Left ventricle myocardium superior (tissue), 1 donor: ENCODE data around the gene PRRC2B. TPM values are rescaled to one million over a fixed set of nuclear protein-coding genes. Genes with fewer than 3 reads are reported as not detected.
"Not testable (repeated sequence)": the region's sequence is repeated elsewhere in the genome, so short reads cannot be mapped to it uniquely, and the experiment has no call there.

ENCODE experiments used
- ATAC-seq: fragments of 200-7000 bp; cut with Tn5 transposase; one replicate; pipeline ENCODE4 v1.9.1; 2020; ENCODE audit warnings: mild to moderate bottlenecking, moderate library complexity
- DNase-seq: peaks from one replicate; pipeline ENCODE4 v3.0.0-alpha.2; 2020
- intact Hi-C: fragments of 100-400 bp; cut with micrococcal nuclease; formaldehyde crosslinking; loops from one replicate; pipeline ENCODE4 v1.11.0; 2022
- long read RNA-seq: library from polyadenylated mRNA; unstranded; transcript quantifications from one replicate; pipeline ENCODE4 v2.0.0, GENCODE V29; 2021
- total RNA-seq: library from RNA; stranded (reverse); fragmentation: NEBNext Ultra II Directional; extraction: Animal tissue kit (Norgen Biotek cat#: 25700); gene quantifications from one replicate; pipeline ENCODE4 v1.2.1, GENCODE V29; 2021
- donor health status: DM: no; HTN: yes; CAD: no; lungs with severe emphysema.

The PRRC2B gene
- 144 TPM for total RNA-seq
- long read RNA-seq, full-length matches to known transcripts, result 8 of 141 reads
- long read RNA-seq, partial matches to known transcripts, result 22 of 141 reads
- long read RNA-seq, other reads (novel, unspliced or antisense), result 111 of 141 reads

DNA sequence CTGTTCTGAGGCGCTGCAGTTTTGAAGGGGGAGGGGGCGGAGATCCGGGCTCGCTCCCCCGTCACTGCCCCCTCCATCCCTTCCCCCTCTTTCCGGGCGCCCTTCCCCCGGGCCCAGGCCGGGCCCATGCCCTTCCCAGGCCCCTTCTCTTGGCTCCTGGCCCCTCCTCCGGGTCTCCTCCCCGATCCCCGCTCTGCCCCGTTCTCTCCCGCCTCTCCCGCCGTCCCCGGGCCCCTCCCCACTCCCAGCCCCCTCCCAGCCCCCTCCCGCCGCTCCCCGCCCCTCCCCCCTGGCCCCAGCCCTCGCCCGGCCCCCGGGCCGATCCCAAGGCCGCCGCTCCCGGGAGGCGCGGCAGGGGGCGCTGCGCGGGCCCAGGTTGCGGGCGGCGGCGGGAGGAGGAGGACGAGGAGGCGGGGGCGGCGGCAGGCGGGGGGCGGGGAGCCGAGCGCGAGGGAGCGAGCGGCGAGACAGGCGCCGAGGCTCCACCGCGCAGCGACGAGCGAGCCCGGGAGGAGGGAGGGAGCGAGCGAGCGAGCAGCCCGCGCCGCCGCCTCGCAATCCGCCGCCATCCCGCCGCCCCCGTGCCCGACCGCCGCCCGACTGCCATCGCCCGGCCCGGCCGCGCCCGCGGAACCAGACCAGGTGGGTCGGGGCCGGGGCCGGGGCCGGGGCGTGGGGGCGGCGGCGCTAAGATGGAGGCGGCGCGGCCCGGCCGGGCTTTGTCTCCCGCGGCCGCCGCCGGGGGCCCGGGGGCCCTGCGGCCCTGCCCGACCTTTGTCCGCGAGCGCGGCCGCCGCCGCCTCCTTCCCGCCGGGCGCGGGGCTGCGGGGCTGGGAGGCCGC is at the start of gene PRRC2B:
TSS of gene PRRC2B (plus strand) at position 465 of the 842 bp plus-strand sequence. CDS start 36,059 bp downstream, outside the sequence.
- DNase-seq (peak; percentile 93), ATAC-seq (peak; percentile 83)
- intact Hi-C loops, result no loop called here

DNA sequence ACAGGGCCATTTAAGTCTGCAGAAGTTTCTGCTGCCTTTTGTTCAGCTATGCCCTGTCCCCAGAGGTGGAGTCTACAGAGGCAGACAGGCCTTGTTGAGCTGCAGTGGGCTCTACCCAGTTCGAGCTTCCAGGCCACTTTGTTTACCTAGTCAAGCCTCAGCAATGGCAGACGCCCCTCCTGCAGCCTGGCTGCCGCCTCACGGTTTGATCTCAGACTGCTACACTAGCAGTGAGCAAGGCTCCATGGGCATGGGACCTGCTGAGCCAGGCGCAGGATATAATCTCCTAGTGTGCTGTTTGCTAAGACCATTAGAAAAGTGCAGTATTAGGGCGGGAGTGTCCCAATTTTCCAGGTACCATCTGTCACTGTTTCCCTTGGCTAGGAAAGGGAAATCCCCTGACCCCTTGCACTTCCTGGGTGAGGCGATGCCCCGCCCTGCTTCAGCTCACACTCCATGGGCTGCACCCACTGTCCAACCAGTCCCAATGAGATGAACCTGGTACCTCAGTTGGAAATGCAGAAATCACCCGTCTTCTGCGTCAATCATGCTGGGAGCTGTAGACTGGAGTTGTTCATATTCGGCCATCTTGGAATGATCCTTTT is 48.9 kb upstream of the PRRC2B start:
- intact Hi-C loops, ATAC-seq, DNase-seq: not testable (repeated sequence)

- ATAC-seq, result no peak
Observed at GRCh38 chr9:131346559-131346958, 47.3 kb upstream of the PRRC2B start.

DNA sequence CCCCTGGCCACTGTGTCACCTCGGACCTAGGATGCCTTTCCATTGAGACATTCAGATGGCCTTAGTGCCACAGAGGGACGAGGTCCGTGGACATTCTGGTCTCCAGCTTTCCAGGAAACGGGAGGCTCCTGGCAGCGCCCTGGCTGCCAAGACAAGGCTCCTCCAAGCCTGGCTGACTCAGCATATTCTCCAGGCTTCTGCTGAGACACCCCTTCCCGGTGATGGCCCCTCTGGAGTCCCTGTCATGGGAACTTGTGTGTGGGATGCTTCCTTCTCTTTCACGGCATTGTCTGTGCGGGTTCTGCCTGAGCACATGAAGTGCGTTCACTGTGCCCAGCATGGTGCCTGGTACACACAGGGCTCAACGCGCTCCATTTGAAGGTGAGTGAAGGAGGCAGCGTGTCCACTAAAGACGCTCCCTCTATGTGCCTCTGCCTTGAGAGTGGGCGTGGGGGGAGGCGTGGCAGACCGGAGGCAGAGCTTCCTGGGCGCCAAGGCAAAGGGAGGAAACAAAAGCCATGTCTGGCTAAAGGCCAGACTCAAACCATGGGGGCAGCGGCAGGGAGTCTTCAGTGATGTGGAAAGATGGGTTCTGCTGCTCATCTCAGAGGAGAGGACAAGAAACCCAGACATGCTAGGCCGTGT is 46.4 kb upstream of the PRRC2B start:
- intact Hi-C loops, result no loop called here
- ATAC-seq (no peak), DNase-seq (no peak)

More at GRCh38 chr9:131346559-131346958, 47.3 kb upstream of the PRRC2B start:
- intact Hi-C loops, result no loop called here
- DNase-seq, result no peak

- DNase-seq (no peak), ATAC-seq (no peak)
- intact Hi-C loops, result no loop called here
Observed at GRCh38 chr9:131348631-131349521, 45.0 kb upstream of the PRRC2B start.

GRCh38 chr9:131349522-131349880 is 44.4 kb upstream of the PRRC2B start:
- no peak for DNase-seq
- ATAC-seq, result no peak
- intact Hi-C loops, result no loop called here

DNA sequence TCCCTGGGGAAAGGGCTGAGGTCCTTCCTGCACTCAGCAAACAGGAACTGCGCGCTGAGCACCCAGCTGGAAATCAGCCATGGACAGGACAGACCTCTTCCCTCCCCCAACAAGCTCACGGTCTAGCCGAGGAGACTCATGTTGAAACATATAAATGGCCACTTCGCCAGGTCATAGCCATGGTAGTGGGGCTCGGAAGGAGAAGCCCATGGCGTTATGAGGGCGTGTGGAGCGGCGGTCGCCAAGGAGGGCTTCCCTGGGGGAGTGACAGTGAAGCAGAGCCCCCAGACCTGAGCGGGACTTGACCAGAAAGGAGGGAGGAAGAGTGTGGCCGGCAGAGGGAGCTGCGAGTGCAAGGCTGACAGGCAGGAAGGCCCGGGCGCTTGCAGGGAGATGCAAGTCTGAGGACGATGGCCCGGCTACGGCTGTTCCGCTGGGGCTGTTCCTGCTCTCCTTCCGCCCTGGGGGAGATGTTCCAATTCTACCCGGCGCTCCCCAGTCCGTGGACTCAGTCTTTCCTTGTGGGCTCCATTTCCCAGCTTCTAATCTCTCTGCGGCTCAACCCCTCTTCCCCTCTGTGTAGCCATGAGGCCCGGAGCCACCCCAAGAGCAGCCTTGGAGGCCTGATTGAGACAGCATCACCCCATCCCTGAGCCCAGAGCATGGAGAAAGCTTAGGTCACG is 43.9 kb upstream of the PRRC2B start:
- DNase-seq (peak; percentile 95), ATAC-seq (peak; percentile 95)
- intact Hi-C loops, result no loop called here

DNA sequence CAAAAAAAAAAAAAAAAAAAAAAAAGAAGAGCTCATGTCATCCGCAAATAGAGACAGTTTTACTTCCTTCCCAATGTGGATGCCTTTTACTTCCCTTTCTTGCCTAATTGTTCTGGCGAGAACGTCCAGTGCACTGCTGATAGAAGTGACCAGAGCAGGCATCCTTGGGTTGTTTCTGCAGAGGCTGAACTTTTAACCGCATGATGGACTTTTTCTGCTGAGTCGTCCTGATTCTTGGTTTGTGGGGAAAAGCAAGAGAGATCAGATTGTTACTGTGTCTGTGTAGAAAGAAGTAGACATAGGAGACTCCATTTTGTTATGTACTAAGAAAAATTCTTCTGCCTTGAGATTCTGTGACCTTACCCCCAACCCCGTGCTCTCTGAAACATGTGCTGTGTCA is 37.4 kb upstream of the PRRC2B start:
- intact Hi-C loops, DNase-seq: not testable (repeated sequence)
- peak; percentile 80 for ATAC-seq

DNA sequence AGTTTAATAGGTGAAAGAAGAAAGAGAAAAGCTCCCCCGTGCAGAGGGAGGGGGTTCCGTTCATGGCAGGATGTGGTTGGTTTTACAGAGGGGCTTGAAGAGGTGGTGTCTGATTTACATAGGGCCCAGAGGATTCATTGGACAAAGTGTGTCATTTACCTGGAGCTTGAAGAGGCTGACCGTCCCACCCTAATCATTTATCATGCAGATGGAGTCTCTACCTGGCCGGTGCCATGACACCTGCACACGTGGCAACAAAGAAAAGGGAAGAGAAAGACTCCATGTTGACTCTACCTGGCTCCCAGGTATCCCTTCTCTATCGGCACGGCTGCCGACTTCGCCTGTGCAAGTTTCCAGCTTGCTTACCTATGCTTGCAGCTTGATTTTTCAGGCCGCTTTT is 35.3 kb upstream of the PRRC2B start:
- intact Hi-C loops, result no loop called here
- ATAC-seq (no peak), DNase-seq (no peak)

GRCh38 chr9:131361202-131361833 is 32.6 kb upstream of the PRRC2B start:
- ATAC-seq (no peak), DNase-seq (no peak)
- intact Hi-C loops, result loop anchor here (10.0 kb wide), 1 partner anchor 383 kb away; the partner anchor contains the start of gene RAPGEF1

GRCh38 chr9:131365546-131365945 is 28.3 kb upstream of the PRRC2B start:
- ATAC-seq, result no peak
- intact Hi-C loops, result loop anchor here (10.0 kb wide), 1 partner anchor 379 kb away; the partner anchor contains the start of gene RAPGEF1
- DNase-seq, result no peak

GRCh38 chr9:131366761-131367401 is 27.0 kb upstream of the PRRC2B start:
- intact Hi-C loops, result loop anchor here (10.0 kb wide), 1 partner anchor 378 kb away; the partner anchor contains the start of gene RAPGEF1
- peak; percentile 57 for DNase-seq
- peak; percentile 85 for ATAC-seq

DNA sequence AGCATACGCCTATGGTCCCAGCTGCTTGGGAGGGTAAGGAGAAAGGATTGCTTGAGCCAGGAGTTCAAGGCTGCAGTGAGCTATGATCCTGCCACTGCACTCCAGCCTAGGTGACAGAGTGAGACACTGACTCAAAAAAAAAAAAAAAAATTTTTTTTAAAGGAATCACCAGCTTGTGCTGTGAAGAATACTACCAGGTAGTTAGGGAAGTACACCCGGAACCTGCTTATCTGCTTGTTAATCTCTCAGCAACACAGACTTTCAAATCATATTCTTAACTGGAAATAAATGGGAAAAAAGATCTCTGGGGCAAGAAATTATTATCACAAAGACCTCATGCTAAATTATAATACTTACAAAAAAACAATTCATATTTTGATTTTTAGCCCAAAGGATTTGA is 26.4 kb upstream of the PRRC2B start:
- intact Hi-C loops, result loop anchor here (10.0 kb wide), 1 partner anchor 377 kb away; the partner anchor contains the start of gene RAPGEF1
- DNase-seq, result no peak

GRCh38 chr9:131370638-131371037 is 23.2 kb upstream of the PRRC2B start:
- no peak for ATAC-seq
- DNase-seq, result no peak
- intact Hi-C loops, result loop anchor here (10.0 kb wide), 1 partner anchor 64 kb away; no protein-coding TSS in a partner anchor

More for the DNA sequence above, 26.4 kb upstream of the PRRC2B start:
- no peak for ATAC-seq

GRCh38 chr9:131372599-131372973 is 21.3 kb upstream of the PRRC2B start:
- intact Hi-C loops, result loop anchor here (10.0 kb wide), 1 partner anchor 62 kb away; no protein-coding TSS in a partner anchor
- ATAC-seq, result not testable (repeated sequence)

GRCh38 chr9:131374638-131375037 is 19.2 kb upstream of the PRRC2B start:
- DNase-seq, ATAC-seq: not testable (repeated sequence)
- intact Hi-C loops, result loop anchor here (10.0 kb wide), 1 partner anchor 60 kb away; no protein-coding TSS in a partner anchor

More at GRCh38 chr9:131372599-131372973, 21.3 kb upstream of the PRRC2B start:
- peak; percentile 41 for DNase-seq

GRCh38 chr9:131379056-131379455 is 14.8 kb upstream of the PRRC2B start:
- intact Hi-C loops, result loop anchor here (10.0 kb wide), 1 partner anchor 56 kb away; no protein-coding TSS in a partner anchor
- ATAC-seq (no peak), DNase-seq (no peak)
